Activated T-cell treated with anti-CD3 and anti-CD28 coated beads for 48 hours (primary cell): ENCODE measurements around the gene PLA2G4E.

ENCODE experiments used
- DNase-seq: peaks from one replicate; pipeline ENCODE4 v3.0.0-alpha.2; 2020; ENCODE audit warnings: low read depth

PLA2G4E gene

GRCh38 chr15:42053914-42054313 lies 33.1 kb upstream of the PLA2G4E start:
- no peak for DNase-seq

- no peak for DNase-seq
These were observed 32.2 kb upstream of the PLA2G4E start for GRCh38 chr15:42053010-42053409.

GRCh38 chr15:42050484-42051255 lies 29.8 kb upstream of the PLA2G4E start:
- no peak for DNase-seq

GRCh38 chr15:42048821-42049200 lies 28.0 kb upstream of the PLA2G4E start:
- DNase-seq: no peak

- DNase-seq: no peak
These were observed 27.4 kb upstream of the PLA2G4E start for GRCh38 chr15:42048080-42048820.

- no peak for DNase-seq
These were observed 25.8 kb upstream of the PLA2G4E start for GRCh38 chr15:42046597-42046996.

GRCh38 chr15:42045211-42045615 lies 24.4 kb upstream of the PLA2G4E start:
- no peak for DNase-seq

- DNase-seq: no peak
These were observed 22.0 kb upstream of the PLA2G4E start for GRCh38 chr15:42042602-42043400.

GRCh38 chr15:42038401-42038800 lies 17.6 kb upstream of the PLA2G4E start:
- no peak for DNase-seq

GRCh38 chr15:42037656-42038055 lies 16.8 kb upstream of the PLA2G4E start:
- no peak for DNase-seq

- DNase-seq: no peak
These were observed 16.1 kb upstream of the PLA2G4E start for GRCh38 chr15:42036966-42037365.

- DNase-seq: no peak
These were observed 15.5 kb upstream of the PLA2G4E start for GRCh38 chr15:42036112-42036905.

GRCh38 chr15:42035435-42035761 lies 14.6 kb upstream of the PLA2G4E start:
- DNase-seq: no peak

GRCh38 chr15:42034628-42035434 lies 14.0 kb upstream of the PLA2G4E start:
- no peak for DNase-seq

- DNase-seq: no peak
These were observed 12.5 kb upstream of the PLA2G4E start for GRCh38 chr15:42033214-42033873.

- DNase-seq: no peak
These were observed 11.8 kb upstream of the PLA2G4E start for GRCh38 chr15:42032376-42033213.

GRCh38 chr15:42031198-42031915 lies 10.5 kb upstream of the PLA2G4E start:
- no peak for DNase-seq

GRCh38 chr15:42027521-42027920 lies 6.7 kb upstream of the PLA2G4E start:
- no peak for DNase-seq

GRCh38 chr15:42024303-42024702 lies 3.5 kb upstream of the PLA2G4E start:
- DNase-seq: no peak
